GM12891 (cell line): Measurements from ENCODE around the gene DENND1A.

Experiments used
- POLR2A ChIP-seq: IDR thresholded peaks from 2 replicates; pipeline ENCODE4 v1.6.1; 2011; ENCODE audit warnings: low read depth, low read length, control low read depth
- POLR2AphosphoS5 ChIP-seq: IDR thresholded peaks from 2 replicates; pipeline ENCODE4 v1.6.1; 2011; ENCODE audit warnings: low read depth, low read length, control low read depth

DNA sequence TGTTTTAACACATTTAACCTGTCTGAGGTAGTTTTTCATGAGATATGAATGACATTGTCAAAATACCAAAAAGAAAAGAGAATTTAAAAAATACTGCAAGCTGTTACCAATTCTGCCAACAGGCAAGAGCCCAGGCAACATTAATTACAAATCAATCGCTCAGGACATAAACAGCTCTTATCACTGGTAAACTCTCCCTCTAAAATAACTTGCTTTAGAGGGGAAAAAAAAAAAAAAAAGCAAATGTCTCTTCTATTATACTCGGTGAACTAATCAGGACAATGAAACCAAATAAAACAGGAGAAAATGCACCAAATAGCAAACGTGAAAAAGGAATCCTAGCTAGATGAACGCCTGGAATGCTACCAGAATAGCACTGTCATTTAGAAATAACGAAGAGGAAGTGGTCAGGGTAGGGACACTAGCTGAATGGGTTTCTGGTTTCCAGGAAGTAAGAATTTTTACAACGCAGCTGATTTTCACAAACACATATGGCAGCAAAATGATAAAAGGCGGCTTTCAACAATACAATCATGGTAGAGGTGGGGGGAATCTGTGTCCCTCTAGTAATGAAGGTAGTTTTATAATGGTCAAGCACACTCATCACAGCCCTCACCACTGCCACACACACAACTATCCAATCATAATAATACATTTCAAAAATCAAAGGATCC lies 94.9 kb downstream of the DENND1A start:
- no peak for TF ChIP-seq POLR2A
- TF ChIP-seq POLR2AphosphoS5 = no peak
